ENCODE data around the gene GDI1.

GDI1 gene

DNA sequence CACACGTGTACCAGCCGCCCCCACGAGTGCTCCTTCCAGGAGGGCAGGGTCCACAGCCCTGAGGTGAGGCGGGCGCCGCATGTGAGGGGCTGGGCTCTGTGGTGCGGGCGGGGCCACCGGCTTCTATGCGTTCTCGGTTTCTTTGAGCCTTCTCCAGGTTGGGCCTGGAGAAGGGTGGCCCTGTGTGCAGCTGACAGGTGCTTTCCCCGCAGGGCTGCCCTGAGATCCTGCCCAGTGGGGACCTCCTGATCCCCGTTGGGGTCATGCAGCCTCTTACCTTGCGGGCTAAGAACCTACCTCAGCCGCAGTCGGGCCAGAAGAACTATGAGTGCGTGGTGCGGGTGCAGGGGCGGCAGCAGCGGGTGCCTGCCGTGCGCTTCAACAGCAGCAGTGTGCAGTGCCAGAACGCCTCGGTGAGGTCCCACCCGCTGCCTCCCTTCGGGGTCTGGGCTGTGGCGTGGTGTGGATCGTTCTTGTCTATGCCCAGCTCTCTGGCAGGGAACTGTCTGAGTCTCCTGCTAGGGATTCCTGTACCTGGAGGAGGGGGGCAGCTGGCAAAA, 27.9 kb downstream of the GDI1 start:
- no peak for DNase-seq

DNA sequence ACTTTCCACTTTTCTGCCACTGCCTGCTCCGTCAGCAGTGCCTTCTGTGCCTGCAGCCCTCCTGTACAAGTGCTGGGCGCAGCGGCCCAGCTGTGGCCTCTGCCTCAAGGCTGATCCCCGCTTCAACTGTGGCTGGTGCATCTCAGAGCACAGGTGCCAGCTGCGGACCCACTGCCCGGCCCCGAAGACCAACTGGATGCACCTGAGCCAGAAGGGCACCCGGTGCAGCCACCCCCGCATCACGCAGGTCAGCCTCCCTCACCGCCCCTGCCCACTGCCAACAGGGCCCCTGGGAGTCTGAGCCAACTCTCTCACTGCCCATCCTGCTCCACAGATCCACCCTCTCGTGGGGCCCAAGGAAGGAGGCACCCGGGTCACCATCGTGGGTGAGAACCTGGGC, 28.6 kb downstream of the GDI1 start:
- DNase-seq: no peak

DNA sequence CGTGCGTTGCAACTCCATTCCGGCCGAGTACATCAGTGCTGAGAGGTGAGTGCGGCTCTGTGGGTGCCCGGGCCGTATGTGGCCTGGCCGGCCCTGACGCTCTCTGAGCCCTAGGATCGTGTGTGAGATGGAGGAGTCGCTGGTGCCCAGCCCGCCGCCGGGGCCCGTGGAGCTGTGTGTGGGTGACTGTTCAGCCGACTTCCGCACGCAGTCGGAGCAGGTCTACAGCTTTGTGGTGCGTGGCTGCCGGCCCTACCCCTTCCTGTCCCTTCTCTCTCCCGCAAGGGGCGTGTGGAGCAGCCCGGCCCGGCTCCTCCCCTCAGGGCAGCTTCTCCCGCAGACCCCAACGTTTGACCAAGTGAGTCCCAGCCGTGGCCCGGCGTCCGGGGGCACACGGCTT, 29.1 kb downstream of the GDI1 start:
- DNase-seq: no peak

DNA sequence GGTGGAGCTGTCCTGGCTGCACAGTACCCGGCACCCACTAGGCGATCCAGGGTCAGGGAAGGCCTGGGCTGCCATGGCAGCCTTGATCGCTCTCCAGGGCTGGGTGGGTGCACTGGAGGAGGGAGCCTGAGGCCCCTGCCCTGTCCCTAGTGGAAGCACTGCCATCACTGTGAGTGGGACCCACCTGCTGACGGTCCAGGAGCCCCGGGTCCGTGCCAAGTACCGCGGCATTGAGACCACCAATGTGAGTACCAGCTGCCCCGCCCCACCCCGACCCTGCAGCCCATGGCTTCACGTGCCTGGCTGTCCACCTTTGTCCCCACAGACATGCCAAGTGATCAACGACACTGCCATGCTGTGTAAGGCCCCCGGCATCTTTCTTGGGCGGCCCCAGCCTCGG, 30.0 kb downstream of the GDI1 start:
- no peak for DNase-seq

DNA sequence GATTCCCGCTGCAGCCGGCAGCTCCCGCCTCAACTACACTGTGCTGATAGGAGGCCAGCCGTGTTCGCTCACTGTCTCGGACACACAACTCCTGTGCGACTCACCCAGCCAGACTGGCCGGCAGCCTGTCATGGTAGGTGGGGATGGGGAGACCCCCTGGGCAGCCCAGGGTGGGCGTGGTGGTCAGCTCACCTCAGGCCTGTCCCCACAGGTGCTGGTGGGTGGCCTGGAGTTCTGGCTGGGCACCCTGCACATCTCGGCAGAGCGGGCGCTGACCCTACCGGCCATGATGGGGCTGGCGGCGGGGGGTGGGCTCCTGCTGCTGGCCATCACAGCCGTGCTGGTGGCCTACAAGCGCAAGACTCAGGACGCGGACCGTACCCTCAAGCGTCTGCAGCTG, 30.6 kb downstream of the GDI1 start:
- DNase-seq: no peak

DNA sequence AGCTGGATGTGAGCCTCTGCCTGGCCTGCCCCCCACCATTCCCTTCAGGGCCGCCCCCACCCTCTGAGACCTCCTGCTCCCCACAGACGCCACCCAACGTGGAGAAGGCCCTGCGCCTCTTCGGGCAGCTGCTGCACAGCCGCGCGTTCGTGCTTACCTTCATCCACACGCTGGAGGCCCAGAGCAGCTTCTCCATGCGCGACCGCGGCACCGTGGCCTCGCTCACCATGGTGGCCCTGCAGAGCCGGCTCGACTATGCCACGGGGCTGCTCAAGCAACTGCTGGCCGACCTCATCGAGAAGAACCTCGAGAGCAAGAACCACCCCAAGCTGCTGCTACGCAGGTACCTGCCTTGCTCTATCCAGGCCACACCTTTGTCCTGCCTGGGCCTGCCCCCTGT, 31.3 kb downstream of the GDI1 start:
- no peak for DNase-seq

DNA sequence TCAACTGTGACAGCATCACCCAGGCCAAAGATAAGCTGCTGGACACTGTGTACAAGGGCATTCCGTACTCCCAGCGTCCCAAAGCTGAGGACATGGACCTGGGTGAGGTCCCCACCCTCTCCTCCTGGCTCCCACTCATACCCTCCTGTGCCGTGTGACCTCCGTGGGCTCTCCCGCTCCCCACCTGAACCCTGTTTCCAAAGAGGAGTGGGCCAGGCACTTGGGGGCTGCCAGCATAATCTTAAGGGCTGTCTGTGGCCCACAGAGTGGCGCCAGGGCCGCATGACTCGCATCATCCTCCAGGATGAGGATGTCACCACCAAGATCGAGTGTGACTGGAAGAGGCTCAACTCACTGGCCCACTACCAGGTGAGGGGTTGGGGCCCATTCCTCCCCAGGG, 32.2 kb downstream of the GDI1 start:
- DNase-seq: no peak

DNA sequence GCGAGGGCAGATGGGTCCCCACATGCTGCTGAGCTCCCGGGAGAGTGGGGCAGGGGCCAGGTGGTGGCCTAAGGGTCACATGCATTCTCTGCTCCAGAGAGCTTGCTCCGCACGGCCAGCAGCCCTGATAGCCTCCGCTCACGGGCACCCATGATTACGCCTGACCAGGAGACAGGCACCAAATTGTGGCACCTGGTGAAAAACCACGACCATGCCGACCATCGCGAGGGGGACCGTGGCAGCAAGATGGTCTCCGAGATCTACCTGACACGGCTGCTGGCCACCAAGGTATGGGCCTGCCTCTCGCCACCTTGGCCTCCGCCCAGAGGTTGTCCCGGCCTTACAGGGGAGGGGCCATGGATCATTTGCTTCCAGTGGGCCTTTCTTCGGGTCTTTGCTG, 32.9 kb downstream of the GDI1 start:
- DNase-seq: no peak

DNA sequence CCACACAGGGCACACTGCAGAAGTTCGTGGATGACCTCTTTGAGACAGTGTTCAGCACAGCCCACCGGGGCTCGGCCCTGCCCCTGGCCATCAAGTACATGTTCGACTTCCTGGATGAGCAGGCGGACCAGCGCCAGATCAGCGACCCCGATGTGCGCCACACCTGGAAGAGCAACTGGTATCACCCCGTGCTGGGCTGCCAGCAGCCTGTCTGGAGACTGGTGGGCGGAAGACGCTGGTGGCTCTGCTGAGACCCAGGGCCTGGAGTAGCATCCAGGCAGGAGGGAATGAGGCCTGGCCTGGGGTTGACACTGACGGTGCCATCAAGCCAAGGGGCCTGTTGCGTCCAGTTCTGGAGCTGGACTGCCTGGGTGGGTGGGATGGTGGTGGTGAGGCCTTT, 33.5 kb downstream of the GDI1 start:
- no peak for DNase-seq

DNA sequence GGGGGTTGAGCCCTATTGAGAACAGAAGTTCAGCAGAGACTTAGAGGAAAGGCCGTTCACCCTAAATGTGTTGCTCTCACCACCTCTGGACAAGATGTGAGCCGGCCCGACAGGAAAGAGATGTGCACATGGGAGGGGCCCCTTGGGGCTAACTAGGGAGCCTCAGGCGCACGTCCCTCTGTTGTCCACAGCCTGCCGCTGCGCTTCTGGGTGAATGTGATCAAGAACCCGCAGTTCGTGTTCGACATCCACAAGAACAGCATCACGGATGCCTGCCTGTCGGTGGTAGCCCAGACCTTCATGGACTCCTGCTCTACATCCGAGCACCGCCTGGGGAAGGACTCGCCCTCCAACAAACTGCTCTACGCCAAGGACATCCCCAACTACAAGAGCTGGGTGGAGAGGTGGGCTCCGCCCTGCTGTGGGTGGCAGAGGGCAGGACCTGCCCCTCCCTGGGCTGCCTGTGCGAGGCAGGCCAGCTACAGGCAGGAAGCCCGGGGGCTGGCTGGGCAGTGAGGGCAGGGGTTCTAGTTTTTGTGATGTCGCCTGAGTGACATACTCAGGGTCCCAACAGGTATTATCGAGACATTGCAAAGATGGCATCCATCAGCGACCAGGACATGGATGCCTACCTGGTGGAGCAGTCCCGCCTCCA, 34.1 kb downstream of the GDI1 start:
- DNase-seq: no peak

DNA sequence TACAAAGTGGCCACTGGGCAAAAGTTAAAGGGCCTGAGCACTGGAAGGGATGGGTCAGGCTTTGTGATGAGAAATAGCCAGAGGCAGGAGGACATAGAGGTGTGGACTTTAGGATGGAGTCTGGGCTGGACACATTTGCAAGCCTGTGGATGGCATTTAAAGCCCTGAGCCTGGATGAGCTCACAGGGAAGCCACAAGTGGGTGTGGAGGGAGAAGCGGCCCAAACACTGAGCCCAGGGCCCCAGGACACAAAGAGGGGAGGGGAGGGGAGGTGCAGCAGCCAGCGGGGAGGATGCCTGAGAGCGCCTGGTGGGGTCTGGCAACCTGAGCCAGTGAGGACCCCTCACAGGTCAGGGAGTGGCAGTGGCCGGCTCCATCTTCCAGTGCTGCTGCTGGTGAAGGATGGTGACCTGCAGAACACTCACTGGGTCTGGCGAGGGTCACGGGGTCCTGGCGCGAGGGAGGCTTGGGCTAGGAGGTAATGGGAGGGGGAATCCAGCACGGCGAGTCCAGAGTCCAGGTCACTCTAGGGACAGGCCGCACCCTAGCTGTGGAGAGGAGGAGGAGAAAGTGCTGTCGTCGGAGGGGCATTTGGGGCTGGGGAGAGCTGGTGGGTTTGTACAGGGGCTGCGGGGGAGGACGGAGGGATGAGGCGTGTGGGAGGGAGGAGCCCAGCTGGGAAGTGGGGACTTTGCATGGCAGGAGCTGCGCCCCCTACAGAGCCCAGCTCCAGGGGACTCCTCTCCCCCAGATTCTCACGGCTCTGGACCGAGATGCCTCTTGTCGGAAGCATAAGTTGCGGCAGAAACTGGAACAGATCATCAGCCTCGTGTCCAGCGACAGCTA, 35.1 kb downstream of the GDI1 start:
- no peak for DNase-seq

DNA sequence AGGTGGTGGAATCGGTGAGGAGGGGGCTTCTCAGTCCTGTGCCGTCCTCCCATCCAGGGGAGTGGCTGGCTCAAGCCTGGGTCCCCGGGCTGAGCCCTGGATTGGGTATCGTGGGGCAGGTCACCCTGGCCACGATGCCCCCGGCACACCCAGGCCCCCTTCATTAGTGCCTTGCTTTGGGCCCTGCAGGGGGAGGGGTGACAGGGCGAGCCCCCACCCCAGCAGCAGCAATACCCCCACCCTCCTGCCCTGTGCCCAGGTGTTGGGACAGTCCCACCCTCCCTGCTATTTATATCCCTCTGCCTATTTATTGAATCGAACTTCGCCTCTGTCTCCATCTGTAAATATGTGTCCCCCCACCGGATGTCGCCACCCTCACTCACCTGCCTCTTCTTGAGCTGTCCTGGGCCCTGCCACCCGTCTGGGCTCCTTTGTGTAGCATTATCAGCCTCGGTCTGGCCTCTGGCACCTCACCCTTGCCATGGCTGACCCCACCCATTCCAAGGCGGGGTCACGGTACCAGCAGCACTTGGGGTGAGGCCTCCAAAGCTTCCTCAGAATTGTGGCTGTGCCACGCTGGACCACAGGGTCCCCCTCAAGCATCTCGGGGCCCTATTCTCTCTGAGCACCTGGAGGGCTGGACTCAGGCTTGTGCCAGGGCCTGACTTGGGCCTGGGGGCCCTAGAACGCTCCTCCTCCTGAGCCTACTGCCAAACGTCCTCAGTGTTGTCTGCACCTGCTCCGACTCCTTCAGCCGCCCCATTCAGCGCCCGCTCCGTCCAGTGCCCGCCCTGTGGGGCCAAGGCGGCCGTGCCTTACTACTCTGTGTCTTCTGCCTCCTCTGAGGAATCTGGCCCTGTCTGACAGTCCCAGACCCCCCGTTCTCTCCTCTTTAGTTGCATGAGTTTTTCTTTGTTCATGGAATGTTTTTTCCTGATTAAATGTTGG, 36.0 kb downstream of the GDI1 start:
- DNase-seq: no peak

DNA sequence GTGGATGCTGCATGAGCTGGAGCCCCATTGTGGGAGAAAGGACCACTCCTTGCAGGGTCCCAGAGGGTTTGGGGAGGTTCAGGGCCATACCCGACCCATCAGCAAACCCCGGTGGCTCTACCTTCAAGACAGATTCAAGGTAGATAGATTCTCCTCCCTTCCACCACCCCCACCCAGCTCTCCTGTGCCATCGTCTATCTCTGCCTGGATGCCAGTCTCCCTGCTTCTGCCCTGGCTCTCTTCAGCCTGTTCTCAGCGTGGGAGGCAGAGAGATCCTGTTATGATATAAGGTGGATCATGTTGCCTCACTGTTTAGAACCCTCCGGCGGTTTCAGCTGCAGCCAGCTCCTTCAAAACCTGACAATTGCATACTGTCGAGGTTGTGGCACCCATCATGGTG, 36.7 kb downstream of the GDI1 start:
- DNase-seq: no peak

DNA sequence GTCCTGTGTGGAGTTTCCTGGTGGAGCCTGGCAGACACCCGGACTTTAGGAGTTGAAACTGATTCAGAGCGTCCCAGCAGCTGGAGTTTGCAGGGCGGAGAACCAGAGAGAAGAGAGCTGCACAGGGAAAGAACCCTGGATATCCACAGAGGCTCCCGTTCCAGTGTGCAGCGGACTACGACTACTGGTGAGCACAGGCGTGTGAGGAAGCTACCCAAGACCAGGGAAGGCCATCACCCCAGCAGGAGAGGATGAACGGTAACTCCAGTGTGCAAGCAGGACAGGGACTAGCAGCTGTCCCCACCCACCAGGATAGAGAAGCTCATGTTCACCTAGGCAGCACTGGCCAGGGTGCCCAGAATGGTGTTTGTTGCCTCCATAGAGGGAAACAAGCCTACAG, 39.9 kb downstream of the GDI1 start:
- DNase-seq: peak; percentile 35

DNA sequence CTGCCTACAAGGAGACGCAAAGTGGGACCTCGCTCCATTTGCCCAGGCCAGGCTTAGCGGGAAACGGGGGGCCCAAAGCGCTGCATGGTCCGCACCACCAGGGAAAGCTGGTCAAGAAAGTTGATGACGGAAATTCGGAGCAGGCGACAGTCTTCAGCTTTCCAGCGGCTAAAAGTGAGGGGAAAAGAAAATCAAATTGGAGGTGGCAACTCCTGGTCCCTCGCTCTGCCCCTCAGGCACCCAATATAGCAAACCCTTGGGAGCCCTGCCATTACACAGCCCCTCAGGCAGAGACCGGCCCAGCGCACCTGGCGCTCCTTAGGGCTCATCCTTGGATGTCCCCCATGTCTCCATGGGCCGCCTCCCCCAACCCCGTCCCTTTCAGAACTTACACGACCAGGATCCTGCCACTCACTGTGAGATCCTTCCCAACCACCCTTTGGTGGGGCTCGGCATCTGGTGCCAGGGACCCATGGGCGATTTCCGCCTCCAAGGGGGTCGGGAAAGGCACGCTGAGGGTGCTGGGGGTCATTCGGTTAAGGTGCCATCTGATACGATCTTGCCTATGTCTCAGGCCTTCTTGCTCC, 41.0 kb downstream of the GDI1 start:
- peak; percentile 38 for DNase-seq

DNA sequence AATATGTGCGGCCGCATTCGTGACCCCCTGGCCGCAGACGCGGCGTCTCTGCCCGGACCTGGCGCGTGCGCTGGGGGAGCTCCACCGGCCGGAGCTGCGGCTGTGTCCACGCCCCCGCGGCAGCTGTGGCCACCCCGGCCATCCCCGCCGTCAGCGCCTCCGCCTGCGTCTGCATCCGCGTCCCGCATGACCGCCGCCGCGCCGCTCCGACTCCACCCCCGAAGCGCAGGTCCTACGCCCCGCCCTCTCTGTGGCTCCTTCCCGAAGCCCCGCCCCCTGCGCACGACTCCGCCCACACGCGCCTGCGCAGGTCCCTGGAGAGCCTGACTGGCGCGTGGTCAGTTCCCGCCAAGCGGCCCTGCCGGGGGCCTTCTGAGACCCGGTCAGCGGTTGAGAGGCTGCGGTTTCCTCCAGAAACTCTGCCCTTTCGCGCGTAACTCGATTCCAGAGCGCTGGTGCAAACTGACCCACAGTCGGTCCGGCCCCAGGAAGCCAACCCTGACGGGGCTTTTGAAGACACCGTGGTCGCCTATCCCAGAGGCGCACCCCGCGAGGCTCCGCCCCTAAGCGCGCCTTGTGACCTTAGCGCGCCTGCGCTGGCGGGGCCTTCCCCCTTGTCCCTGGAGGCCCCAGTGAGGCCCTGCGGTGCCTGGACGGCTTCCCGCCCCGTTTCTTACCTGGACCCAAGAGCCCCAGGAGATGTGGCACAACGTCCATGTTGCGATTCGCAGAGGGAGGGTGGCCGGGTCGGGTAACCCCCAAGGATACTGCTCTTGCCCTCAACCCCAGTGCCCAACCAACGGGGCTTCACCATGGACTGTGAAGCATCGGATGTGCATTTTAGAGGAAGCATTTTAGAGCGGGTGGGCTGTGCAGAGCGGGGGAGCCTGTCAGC, 42.0 kb downstream of the GDI1 start, which contains the start of gene LAGE3:
Gene LAGE3, minus strand, starts transcription at position 554 of the 895 bp plus-strand sequence. Its CDS starts 366 bp downstream, at position 188.
- DNase-seq: peak; percentile 95

DNA sequence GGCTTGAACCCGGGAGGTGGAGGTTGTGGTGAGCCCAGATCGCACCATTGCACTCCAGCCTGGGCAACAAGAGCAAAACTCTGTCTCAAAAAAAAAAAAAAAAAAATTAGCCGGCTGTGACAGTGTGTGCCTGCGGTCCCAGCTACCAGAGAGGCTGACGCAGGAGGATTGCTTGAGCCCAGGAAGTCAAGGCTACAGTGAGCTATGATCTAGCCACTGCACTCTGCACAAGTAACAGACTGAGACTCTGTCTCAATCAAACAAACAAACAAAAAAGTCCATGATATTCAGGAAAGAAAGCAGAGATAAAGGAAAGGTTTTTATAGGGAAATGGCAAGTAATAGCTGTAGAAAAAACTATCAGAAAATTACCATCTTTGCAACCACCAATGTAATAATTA, 44.2 kb downstream of the GDI1 start:
- DNase-seq: no peak

DNA sequence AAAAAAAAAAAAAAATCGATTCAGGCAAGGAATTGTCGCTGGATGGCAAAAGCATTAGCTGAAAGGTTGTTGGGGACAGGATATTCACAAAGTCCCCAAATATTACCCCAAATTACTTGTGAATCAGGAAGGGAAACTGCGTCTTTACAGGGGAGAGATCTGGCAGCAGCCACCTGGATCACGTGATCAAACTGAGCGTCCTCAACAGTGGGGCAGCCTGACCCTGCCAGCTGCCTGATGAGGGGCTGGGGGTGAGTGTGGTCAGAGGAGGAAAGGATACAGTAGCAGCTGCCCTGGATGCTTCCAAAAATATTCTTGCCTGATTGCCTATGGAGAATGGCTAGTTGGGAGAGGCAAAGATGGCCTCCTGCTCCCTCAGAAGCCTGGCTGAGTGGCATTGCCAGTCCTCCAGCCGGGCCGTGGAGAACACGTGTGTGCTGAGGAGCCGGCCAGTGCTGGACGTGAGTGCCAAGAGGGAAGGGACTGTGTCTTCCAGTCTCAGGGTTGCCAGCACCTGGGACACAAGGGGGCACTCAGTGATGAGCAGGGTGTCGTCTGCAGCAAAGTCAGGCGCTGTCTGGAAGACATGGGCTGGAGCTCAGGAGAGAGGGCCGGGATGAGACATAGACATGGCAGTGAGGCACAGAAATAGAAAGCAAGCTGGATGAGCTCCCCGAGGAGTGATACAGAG, 45.1 kb downstream of the GDI1 start:
- no peak for DNase-seq

DNA sequence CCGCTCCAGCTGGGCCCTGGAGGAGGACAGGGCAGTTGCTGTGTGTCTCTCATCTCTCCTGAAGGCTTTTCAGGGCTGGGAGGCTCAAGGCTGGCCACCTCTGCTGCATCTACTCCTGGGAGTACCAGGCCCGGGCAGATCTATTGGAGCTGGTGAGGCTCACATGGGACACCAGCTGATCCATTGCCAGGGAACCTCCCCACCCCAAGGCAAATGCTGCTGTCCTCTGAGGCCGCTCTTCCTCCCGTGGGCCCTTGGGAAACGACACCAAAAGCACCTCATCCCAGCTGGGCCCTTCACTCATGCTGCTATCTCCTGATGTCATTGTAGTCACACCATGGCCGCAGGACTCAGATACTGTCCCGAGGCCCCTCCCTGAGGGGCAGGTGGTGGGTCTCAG, 45.8 kb downstream of the GDI1 start:
- no peak for DNase-seq

DNA sequence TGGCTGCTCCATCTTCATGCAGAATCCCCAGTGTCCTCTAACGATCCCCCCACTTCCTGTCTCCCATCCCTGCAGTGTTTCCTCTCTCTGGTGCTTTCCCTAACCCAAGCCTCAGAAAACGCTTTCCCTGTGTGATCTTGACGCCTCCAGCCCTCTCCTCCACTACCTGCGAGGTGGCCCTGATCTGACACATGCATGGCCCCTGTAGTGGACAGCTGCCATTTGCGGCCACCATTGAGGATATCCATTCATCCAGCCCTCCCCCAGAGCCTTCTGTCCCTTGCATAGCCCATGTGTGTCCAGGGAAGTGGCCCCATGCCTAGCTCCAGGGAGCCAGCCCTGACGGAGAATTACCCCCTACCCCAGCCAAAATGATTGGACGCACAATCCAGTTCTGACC, 46.4 kb downstream of the GDI1 start:
- no peak for DNase-seq
